MCF 10A (cell line): Measurements from ENCODE around the gene CPED1. TPM values are rescaled to one million over a fixed set of nuclear protein-coding genes. Genes with fewer than 3 reads are reported as not detected.
A peak's percentile ranks its signal among the peaks of the same experiment; 100 is the strongest.

Experiments
- BruUV-seq: library from RNA; stranded (reverse); fragments of 400-500 nt; replicated peaks from 2 replicates; lab custom pipeline; 2021; lab: Mats Ljungman, UMichigan
- CTCF ChIA-PET: fragments of 300-600 bp; sonication (Branson Sonifier 250); formaldehyde crosslinking; extraction: SDS; loops from one replicate; lab custom pipeline; 2021; ENCODE audit warnings: antibody characterized with exemption, inconsistent platforms; lab: Yijun Ruan, JAX
- POLR2A ChIA-PET: fragments of 300-600, 350-650 bp; sonication (Branson Sonifier 250); formaldehyde crosslinking; extraction: SDS; loops from one replicate; lab custom pipeline; 2020; ENCODE audit warnings: antibody characterized with exemption, inconsistent platforms; lab: Yijun Ruan, JAX
- DNase-seq: peaks from one replicate; pipeline ENCODE4 v3.0.0-alpha.2; 2018; ENCODE audit not compliant: unreplicated experiment
- H3K27ac Mint-ChIP-seq: one replicate; pipeline ENCODE4 v1.8.0; 2022; ENCODE audit warnings: mild to moderate bottlenecking, low read depth, mixed read lengths; ENCODE audit not compliant: unreplicated experiment
- H3K27me3 Mint-ChIP-seq: one replicate; pipeline ENCODE4 v1.8.0; 2022; ENCODE audit warnings: mixed read lengths; ENCODE audit not compliant: insufficient read depth, unreplicated experiment
- H3K36me3 Mint-ChIP-seq: one replicate; pipeline ENCODE4 v1.8.0; 2022; ENCODE audit warnings: mild to moderate bottlenecking, moderate library complexity, mixed read lengths; ENCODE audit not compliant: insufficient read depth, unreplicated experiment
- H3K4me1 Mint-ChIP-seq: one replicate; pipeline ENCODE4 v1.8.0; 2022; ENCODE audit warnings: mixed read lengths; ENCODE audit not compliant: insufficient read depth, unreplicated experiment
- H3K4me3 Mint-ChIP-seq: one replicate; pipeline ENCODE4 v1.8.0; 2022; ENCODE audit warnings: mild to moderate bottlenecking, moderate library complexity, mixed read lengths; ENCODE audit not compliant: unreplicated experiment
- H3K9me3 Mint-ChIP-seq: one replicate; pipeline ENCODE4 v1.8.0; 2022; ENCODE audit warnings: mixed read lengths; ENCODE audit not compliant: unreplicated experiment
- intact Hi-C: fragments of 100-400 bp; cut with micrococcal nuclease; formaldehyde crosslinking; loops from 2 replicates; pipeline ENCODE4 v1.14.1; 2022
- total RNA-seq: library from RNA; stranded (reverse); gene quantifications from 2 replicates; pipeline ENCODE4 v1.2.3, GENCODE V29; 2022
- TF ChIP-seq, protein P1 (sequence below): fragments of 200-600 bp; IDR thresholded peaks from one replicate; pipeline ENCODE4 v1.8.0; 2022; ENCODE audit warnings: antibody characterized with exemption, mild to moderate bottlenecking; ENCODE audit not compliant: unreplicated experiment

The CPED1 gene
- total RNA-seq, 1 experiment from 2014 or later: not detected

DNA sequence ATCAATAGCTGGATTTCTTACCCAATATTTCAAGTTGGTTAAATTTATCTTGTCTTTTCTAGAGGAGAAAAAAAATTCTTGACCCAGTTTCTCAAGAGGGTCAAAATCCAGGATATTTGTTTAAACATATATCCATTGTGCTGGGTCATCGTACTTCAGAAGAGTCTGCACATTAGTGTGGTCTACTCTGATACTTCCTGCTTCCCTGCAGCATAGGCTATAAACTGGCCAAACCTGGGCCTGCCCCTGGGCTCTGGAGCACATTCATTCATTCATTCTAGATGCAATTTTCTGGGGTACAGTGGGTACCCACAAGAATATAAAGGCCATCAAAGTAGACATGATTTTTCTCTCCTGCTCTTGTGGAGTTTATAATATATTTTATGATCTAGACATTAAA, 198.2 kb downstream of the CPED1 start:
- intact Hi-C loops: no loop called here
- no peak overlapping the region for H3K27ac Mint-ChIP-seq

DNA sequence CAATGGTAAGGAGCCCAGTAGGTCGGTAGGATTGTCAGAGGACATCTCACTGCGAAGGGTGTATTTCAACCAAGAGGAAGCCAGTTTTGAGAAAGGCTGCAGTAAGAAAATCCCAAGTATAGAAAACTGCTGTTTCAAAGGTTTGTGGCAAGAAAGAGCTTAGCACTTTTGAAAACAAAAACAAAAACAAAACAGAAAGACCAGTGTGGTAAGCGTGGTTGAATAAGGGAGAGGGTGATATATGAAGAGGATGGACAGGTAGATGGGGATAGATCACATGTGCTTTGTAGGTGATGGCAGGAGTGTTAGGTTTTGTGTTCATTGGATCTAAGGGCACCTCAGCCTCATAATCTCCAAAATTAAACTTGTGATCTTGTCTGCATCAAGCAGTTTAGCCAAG, 198.7 kb downstream of the CPED1 start:
- H3K4me3 Mint-ChIP-seq: no peak overlapping the region
- intact Hi-C loops: no loop called here
- no peak overlapping the region for H3K27ac Mint-ChIP-seq
- DNase-seq: no peak
- H3K27me3 Mint-ChIP-seq: peaks cover 17% of the 10 kb centered on the region
- no peaks in the 10 kb centered on the region for H3K9me3 Mint-ChIP-seq
- no peaks in the 10 kb centered on the region for H3K36me3 Mint-ChIP-seq
- TF ChIP-seq, protein P1, sequence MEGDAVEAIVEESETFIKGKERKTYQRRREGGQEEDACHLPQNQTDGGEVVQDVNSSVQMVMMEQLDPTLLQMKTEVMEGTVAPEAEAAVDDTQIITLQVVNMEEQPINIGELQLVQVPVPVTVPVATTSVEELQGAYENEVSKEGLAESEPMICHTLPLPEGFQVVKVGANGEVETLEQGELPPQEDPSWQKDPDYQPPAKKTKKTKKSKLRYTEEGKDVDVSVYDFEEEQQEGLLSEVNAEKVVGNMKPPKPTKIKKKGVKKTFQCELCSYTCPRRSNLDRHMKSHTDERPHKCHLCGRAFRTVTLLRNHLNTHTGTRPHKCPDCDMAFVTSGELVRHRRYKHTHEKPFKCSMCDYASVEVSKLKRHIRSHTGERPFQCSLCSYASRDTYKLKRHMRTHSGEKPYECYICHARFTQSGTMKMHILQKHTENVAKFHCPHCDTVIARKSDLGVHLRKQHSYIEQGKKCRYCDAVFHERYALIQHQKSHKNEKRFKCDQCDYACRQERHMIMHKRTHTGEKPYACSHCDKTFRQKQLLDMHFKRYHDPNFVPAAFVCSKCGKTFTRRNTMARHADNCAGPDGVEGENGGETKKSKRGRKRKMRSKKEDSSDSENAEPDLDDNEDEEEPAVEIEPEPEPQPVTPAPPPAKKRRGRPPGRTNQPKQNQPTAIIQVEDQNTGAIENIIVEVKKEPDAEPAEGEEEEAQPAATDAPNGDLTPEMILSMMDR: no peak
- no TSS peak for BruUV-seq
- peaks cover 6% of the 10 kb centered on the region for H3K4me1 Mint-ChIP-seq
- ChIA-PET POLR2A (interaction anchor here (0.6 kb wide), 1 partner anchor 15 kb away, joined by 3 read pairs; no protein-coding TSS in a partner anchor), CTCF (no interaction called here)

More for the DNA sequence above, 198.2 kb downstream of the CPED1 start:
- TF ChIP-seq, protein P1: no peak
- no peak for DNase-seq
- peaks cover 22% of the 10 kb centered on the region for H3K27me3 Mint-ChIP-seq
- no TSS peak for BruUV-seq
- H3K9me3 Mint-ChIP-seq: no peaks in the 10 kb centered on the region
- peaks cover 6% of the 10 kb centered on the region for H3K4me1 Mint-ChIP-seq
- H3K4me3 Mint-ChIP-seq: no peak overlapping the region
- no peaks in the 10 kb centered on the region for H3K36me3 Mint-ChIP-seq
- ChIA-PET CTCF (no interaction called here), POLR2A (interaction anchor here (0.6 kb wide), 1 partner anchor 15 kb away, joined by 3 read pairs; no protein-coding TSS in a partner anchor)

DNA sequence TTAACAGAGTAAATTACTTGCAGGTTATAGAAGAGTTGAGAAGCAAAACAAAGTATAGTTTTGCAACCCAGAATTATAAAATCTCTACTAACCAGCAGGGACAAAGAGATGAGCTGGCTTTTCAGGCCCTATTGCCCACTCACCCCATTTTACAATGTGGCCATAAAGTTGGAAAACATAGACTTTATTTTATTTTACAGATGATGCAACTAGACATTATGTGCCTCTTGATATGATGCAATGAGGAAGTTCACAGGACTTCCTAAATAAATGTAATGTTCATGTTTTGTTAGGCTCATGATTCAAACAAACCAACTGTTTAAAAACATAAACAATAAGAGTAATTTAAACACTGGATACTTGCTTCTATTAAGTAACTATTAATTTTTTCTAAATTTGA, 199.2 kb downstream of the CPED1 start:
- Mint-ChIP-seq H3K4me1 (peaks cover 6% of the 10 kb centered on the region), H3K9me3 (no peaks in the 10 kb centered on the region), H3K4me3 (no peak overlapping the region), H3K27ac (no peak overlapping the region), H3K27me3 (peaks cover 13% of the 10 kb centered on the region), H3K36me3 (no peaks in the 10 kb centered on the region)
- TF ChIP-seq, protein P1: no peak
- intact Hi-C loops: no loop called here
- no TSS peak for BruUV-seq
- DNase-seq: peak; percentile 25
- ChIA-PET POLR2A (no interaction called here), CTCF (no interaction called here)

DNA sequence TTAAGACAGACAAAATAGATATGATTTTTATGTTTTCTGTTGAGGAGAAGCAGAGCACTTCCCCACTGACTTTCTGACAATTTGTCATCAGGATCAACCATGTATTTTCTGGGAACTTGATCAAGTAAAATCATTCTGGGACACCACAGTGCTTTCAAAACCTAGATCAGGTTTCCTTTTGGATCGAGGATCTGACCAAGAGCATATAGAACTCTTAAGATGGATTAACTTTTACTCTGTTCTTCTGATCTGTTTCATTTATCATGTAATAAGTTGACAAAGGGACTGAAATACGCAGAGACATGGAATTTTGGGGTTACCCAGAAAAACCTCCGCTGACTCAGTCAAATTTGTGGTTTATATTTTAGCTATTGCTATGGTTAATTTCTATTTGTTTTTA, 204.3 kb downstream of the CPED1 start:
- H3K9me3 Mint-ChIP-seq: no peaks in the 10 kb centered on the region
- no peak overlapping the region for H3K27ac Mint-ChIP-seq
- no peak overlapping the region for H3K4me3 Mint-ChIP-seq
- no peaks in the 10 kb centered on the region for H3K36me3 Mint-ChIP-seq
- POLR2A ChIA-PET: no interaction called here
- TF ChIP-seq, protein P1: no peak
- no peaks in the 10 kb centered on the region for H3K4me1 Mint-ChIP-seq
- CTCF ChIA-PET: no interaction called here
- BruUV-seq: no TSS peak
- intact Hi-C loops: no loop called here
- peaks cover 10% of the 10 kb centered on the region for H3K27me3 Mint-ChIP-seq
- no peak for DNase-seq
